Stomach (tissue), 9 donors: ENCODE results near the gene ANKRD10. TPM values are rescaled to one million over a fixed set of nuclear protein-coding genes. Genes with fewer than 3 reads are reported as not detected.

Experiments
- DNase-seq, 2 donors: peaks; one replicate each; pipeline versions ENCODE4 v3.0.0 to v3.0.0-alpha.2; 2013 to 2019
- H3K27ac ChIP-seq, 5 donors: fragments of 200-600 bp in 4 of 5; sonication (generic) in 4 of 5; one replicate each; pipeline ENCODE4 v1.5.1; 2013 to 2019; ENCODE audit warnings: mild to moderate bottlenecking in 1 of 5, moderate library complexity in 1 of 5
- H3K27me3 ChIP-seq, 3 donors: fragments of 200-600 bp; sonication (generic); one replicate each; pipeline ENCODE4 v1.5.1; 2017 to 2019; ENCODE audit warnings: mixed run types in 1 of 3
- H3K36me3 ChIP-seq, 4 donors: fragments of 200-600 bp; sonication (generic); 1 replicate in 3 of 4; 2 replicates in 1 of 4; pipeline ENCODE4 v1.5.1; 2016 to 2019
- H3K4me1 ChIP-seq, 4 donors: fragments of 200-600 bp; sonication (generic); one replicate each; pipeline ENCODE4 v1.5.1; 2016 to 2019
- H3K4me3 ChIP-seq, 4 donors: fragments of 200-600 bp; sonication (generic) in 3 of 4; one replicate each; pipeline ENCODE4 v1.5.1; 2016 to 2019; ENCODE audit warnings: mild to moderate bottlenecking in 1 of 4
- H3K9me3 ChIP-seq, 4 donors: fragments of 200-600 bp; sonication (generic); one replicate each; pipeline ENCODE4 v1.5.1; 2016 to 2019
- EP300 ChIP-seq: sonication (generic); formaldehyde crosslinking; IDR thresholded peaks from one replicate; pipeline ENCODE4 v1.6.1; 2017; ENCODE audit warnings: antibody characterized with exemption
- POLR2A ChIP-seq, 4 donors: fragments of 450-650 bp; IDR thresholded peaks; one replicate each; pipeline ENCODE4 v1.6.1; 2016; ENCODE audit warnings: antibody characterized with exemption in 4 of 4, control low read depth in 2 of 4, mild to moderate bottlenecking in 1 of 4, moderate library complexity in 1 of 4
- POLR2AphosphoS5 ChIP-seq, 3 donors: sonication (generic); formaldehyde crosslinking; IDR thresholded peaks; one replicate each; pipeline ENCODE4 v1.6.1; 2016; ENCODE audit warnings: antibody characterized with exemption in 3 of 3
- WGBS, 5 donors: extraction: QIAGEN DNeasy Blood & Tissue Kit in 3 of 5; methylation state at CpG; one replicate each; pipeline versions ENCODE4 v1.1.5 to v1.1.7; 2013 to 2018; 5-methylcytosine and 5-hydroxymethylcytosine counted together
- intact Hi-C: fragments of 100-400 bp; cut with DNase I; formaldehyde crosslinking; loops from one replicate; pipeline ENCODE4 v1.15.1; 2023; ENCODE audit warnings: low total_unique reads
- polyA plus RNA-seq, 3 donors: library from polyadenylated mRNA; stranded (reverse); fragments of 200-250 nt; gene quantifications; one replicate each; pipeline ENCODE4 v1.2.3, GENCODE V29; 2013
- total RNA-seq, 5 donors: library from RNA; depleted of rRNA; stranded (reverse); fragments of >200 nt; gene quantifications; one replicate each; pipeline versions ENCODE4 v1.1.0 to v1.2.3, GENCODE V29; 2014 to 2016
- TF ChIP-seq, protein P1 (sequence below), 7 experiments: fragments of 450-650 bp in 4 of 7; fragments of 200-600 bp in 3 of 7; sonication (generic) in 3 of 7; IDR thresholded peaks; one replicate each; pipeline ENCODE4 v1.5.1; 2016 to 2019; ENCODE audit warnings: antibody characterized with exemption in 7 of 7, control low read depth in 2 of 7, mild to moderate bottlenecking in 1 of 7
- donor health status: healthy with polysubstance abuse.
- donor health status: Bipolar disorder and iron deficiency.
- donor health status: healthy.

Gene ANKRD10
- total and polyA plus RNA-seq, 8 donors = 37.4 to 246 (median 123) TPM

DNA sequence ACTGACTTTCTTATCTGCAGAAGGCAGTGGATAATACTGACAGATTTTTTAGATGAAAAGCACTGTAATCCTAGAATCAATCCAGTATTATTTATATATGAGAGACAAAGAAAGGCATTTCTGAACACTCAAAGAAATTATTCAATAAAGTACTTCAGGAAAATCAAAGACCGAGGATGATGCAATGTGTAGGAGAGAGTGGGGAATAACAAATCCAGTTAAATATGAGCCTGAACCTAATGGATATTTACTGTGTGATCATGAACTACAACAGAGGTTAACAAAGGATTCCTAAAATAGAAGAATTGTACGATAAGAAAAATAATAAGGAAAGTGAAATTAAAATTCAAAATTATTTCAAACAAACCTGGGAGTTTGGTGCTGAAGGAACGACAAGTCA, 69.3 kb downstream of the ANKRD10 start:
- DNase-seq = no peak
- TF ChIP-seq POLR2AphosphoS5 (IDR thresholded peaks at IDR 0.05) (no peak), EP300 (no peak), POLR2A (IDR thresholded peaks at IDR 0.05) (no peak)
- TF ChIP-seq, protein P1, sequence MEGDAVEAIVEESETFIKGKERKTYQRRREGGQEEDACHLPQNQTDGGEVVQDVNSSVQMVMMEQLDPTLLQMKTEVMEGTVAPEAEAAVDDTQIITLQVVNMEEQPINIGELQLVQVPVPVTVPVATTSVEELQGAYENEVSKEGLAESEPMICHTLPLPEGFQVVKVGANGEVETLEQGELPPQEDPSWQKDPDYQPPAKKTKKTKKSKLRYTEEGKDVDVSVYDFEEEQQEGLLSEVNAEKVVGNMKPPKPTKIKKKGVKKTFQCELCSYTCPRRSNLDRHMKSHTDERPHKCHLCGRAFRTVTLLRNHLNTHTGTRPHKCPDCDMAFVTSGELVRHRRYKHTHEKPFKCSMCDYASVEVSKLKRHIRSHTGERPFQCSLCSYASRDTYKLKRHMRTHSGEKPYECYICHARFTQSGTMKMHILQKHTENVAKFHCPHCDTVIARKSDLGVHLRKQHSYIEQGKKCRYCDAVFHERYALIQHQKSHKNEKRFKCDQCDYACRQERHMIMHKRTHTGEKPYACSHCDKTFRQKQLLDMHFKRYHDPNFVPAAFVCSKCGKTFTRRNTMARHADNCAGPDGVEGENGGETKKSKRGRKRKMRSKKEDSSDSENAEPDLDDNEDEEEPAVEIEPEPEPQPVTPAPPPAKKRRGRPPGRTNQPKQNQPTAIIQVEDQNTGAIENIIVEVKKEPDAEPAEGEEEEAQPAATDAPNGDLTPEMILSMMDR (IDR thresholded peaks at IDR 0.05) = no peak
- Histone ChIP-seq H3K4me3 (no peak overlapping the region), H3K36me3 (no peaks in the 10 kb centered on the region), H3K9me3 (no peaks in the 10 kb centered on the region), H3K27me3 (peaks cover 0 to 28% (median 0%) of the 10 kb centered on the region in 3 donors), H3K4me1 (no peaks in the 10 kb centered on the region), H3K27ac (no peak overlapping the region)
- intact Hi-C loops = no loop called here
- WGBS, 5 donors = 48 to 62% (median 49%) methylated on average over 3 of the region's 3 CpGs

DNA sequence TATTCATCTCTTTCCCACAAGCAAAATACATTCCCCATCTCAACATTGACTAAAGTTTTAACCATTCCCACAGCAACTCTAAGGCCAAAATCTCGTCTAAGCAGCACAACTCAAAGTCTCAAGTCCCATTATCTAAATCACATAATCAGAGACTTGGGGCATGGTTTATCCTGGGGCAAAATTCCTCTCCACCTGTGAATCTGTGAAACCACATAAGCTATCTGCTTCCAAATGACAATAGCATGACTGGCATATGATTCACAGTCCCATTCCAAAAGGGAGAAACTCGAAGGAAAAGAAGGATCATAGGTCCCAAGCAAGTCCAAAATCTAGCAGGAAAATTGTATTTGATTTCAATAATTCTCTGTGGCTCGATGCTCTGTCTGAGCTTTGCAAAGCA, 73.0 kb downstream of the ANKRD10 start:
- no peak for DNase-seq
- intact Hi-C loops = no loop called here
- H3K4me3 ChIP-seq = no peak overlapping the region
- H3K27ac ChIP-seq = no peak overlapping the region
- no peaks in the 10 kb centered on the region for H3K9me3 ChIP-seq
- WGBS, 5 donors = 45 to 75% (median 69%) methylated on average over 3 of the region's 3 CpGs
- peaks cover 0 to 26% (median 0%) of the 10 kb centered on the region in 3 donors for H3K27me3 ChIP-seq
- H3K4me1 ChIP-seq = no peaks in the 10 kb centered on the region
- H3K36me3 ChIP-seq = no peaks in the 10 kb centered on the region
- TF ChIP-seq, protein P1 (IDR thresholded peaks at IDR 0.05) = no peak
- TF ChIP-seq POLR2A (IDR thresholded peaks at IDR 0.05) = no peak
- no peak for TF ChIP-seq POLR2AphosphoS5 (IDR thresholded peaks at IDR 0.05)
- TF ChIP-seq EP300 = no peak

DNA sequence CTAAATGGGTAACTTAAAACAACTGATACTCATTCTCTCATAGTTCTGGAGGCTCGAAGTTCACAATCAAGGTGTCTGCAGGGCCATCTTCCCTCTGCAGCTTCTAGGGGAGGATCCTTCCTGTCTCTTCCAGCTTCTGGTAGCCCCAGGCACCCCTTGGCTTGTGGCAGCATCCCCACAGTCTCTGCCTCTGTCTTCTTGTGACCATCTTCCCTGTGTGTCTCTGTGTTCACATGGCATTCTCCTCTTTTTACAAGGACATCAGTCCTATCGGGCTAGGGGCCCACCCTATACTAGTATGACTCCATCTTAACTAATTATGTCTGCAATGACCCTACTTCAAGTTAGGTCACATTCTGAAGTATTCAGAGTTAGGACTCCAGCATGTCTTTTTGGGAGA, 73.5 kb downstream of the ANKRD10 start:
- Histone ChIP-seq H3K4me1 (no peaks in the 10 kb centered on the region), H3K27ac (no peak overlapping the region), H3K36me3 (no peaks in the 10 kb centered on the region), H3K4me3 (no peak overlapping the region), H3K9me3 (no peaks in the 10 kb centered on the region), H3K27me3 (peaks cover 0 to 21% (median 0%) of the 10 kb centered on the region in 3 donors)
- intact Hi-C loops = no loop called here
- no peak for DNase-seq
- TF ChIP-seq EP300 = no peak
- TF ChIP-seq, protein P1 (IDR thresholded peaks at IDR 0.05) = no peak
- TF ChIP-seq POLR2A (IDR thresholded peaks at IDR 0.05) = no peak
- TF ChIP-seq POLR2AphosphoS5 (IDR thresholded peaks at IDR 0.05) = no peak
- 74 to 90% (median 86%) methylated on average over 2 of the region's 2 CpGs for WGBS, 5 donors

DNA sequence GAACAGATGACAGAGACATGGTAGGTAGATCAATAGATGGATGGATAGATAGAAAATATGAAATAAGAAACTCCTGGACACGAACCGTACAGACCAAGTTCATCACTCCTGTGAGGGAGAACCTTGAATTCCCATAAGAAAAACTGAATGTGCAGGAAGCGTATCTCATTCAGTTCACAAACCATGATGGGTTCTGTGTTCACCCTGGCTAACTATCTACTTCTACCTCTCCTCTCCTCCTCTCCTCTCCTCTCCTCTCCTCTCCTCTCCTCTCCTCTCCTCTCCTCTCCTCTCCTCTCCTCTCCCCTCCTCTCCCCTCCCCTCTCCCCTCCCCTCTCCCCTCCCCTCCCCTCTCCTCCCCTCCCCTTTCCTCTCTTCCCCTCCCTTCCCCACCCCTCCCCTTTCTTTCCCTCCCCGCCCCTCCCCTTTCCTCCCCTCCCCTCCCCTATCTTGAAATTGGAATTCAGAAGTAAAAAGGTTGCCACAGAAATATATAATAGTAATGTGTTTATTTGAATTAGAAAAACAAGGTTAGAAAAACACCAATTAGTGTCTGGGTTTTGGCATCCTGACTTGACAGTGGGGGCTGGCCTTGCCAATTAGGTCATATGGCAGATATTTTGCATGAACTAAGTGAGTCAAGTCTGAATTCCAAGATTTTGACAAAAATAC, 75.9 kb downstream of the ANKRD10 start:
- Histone ChIP-seq H3K36me3 (no peaks in the 10 kb centered on the region), H3K4me3 (no peak overlapping the region), H3K4me1 (peaks cover 0 to 5% (median 0%) of the 10 kb centered on the region in 4 donors), H3K27me3 (peaks cover 0 to 16% (median 0%) of the 10 kb centered on the region in 3 donors), H3K9me3 (no peaks in the 10 kb centered on the region), H3K27ac (no peak overlapping the region)
- WGBS, 5 donors = 91 to 97% (median 93%) methylated on average over 3 to 4 of the region's 4 CpGs
- intact Hi-C loops = no loop called here
- TF ChIP-seq, protein P1 (IDR thresholded peaks at IDR 0.05) = no peak
- no peak for TF ChIP-seq EP300
- no peak for TF ChIP-seq POLR2A (IDR thresholded peaks at IDR 0.05)
- no peak for TF ChIP-seq POLR2AphosphoS5 (IDR thresholded peaks at IDR 0.05)
- no peak for DNase-seq
